HepG2 (cell line): ENCODE results near the gene CKMT2. TPM values are rescaled to one million over a fixed set of nuclear protein-coding genes. Genes with fewer than 3 reads are reported as not detected.

Experiments used
- AGO2 ChIP-seq: fragments of 200-400 bp; formaldehyde crosslinking; optimal IDR thresholded peaks from 2 replicates; pipeline ENCODE3; 2017; ENCODE audit warnings: mild to moderate bottlenecking, low read depth, low read length, moderate library complexity
- ARNT2 ChIP-seq: sonication (generic); formaldehyde crosslinking; IDR thresholded peaks from 2 replicates; pipeline ENCODE4 v1.8.0; 2022; ENCODE audit warnings: mild to moderate bottlenecking, low read depth, missing genetic modification reagents, moderate library complexity
- MED8 ChIP-seq: sonication (generic); formaldehyde crosslinking; IDR thresholded peaks from 2 replicates; pipeline ENCODE4 v1.8.1; 2023; ENCODE audit warnings: mild to moderate bottlenecking, missing genetic modification reagents; ENCODE audit not compliant: insufficient replicate concordance
- NFE2 ChIP-seq: sonication (generic); formaldehyde crosslinking; IDR thresholded peaks from 2 replicates; pipeline ENCODE4 v1.4.0; 2020; ENCODE audit warnings: missing genetic modification reagents
- NFE2L1 ChIP-seq: sonication (generic); formaldehyde crosslinking; IDR thresholded peaks from 2 replicates; pipeline ENCODE4 v1.4.0; 2020; ENCODE audit warnings: missing genetic modification reagents, mild to moderate bottlenecking, borderline replicate concordance
- NFE2L2 ChIP-seq: fragments of 150-350 bp; IDR thresholded peaks from 2 replicates; pipeline ENCODE4 v1.6.1; 2014; ENCODE audit warnings: low read length
- NFYB ChIP-seq: sonication (generic); formaldehyde crosslinking; IDR thresholded peaks from 2 replicates; pipeline ENCODE4 v1.4.0; 2020; ENCODE audit warnings: missing genetic modification reagents
- NR2F6 ChIP-seq, 2 experiments: IDR thresholded peaks; 2 replicates each; pipeline ENCODE4 v1.6.1; 2016; ENCODE audit warnings: antibody characterized with exemption in 1 of 2, mild to moderate bottlenecking in 1 of 2
- SMAD1 ChIP-seq: sonication (generic); formaldehyde crosslinking; IDR thresholded peaks from 2 replicates; pipeline ENCODE4 v1.4.0; 2020; ENCODE audit warnings: missing genetic modification reagents, low read depth, mild to moderate bottlenecking, borderline replicate concordance
- SMC3 ChIP-seq: IDR thresholded peaks from 2 replicates; pipeline ENCODE4 v1.6.1; 2011; ENCODE audit warnings: low read length, improper control_type of control experiment
- SOX5 ChIP-seq: IDR thresholded peaks from 2 replicates; pipeline ENCODE4 v1.6.1; 2016; ENCODE audit warnings: borderline replicate concordance
- SRSF4 ChIP-seq: fragments of 200-400 bp; formaldehyde crosslinking; IDR thresholded peaks from one replicate; pipeline ENCODE4 v1.6.1; 2018; ENCODE audit warnings: mild to moderate bottlenecking, low read depth, low read length, moderate library complexity; ENCODE audit not compliant: poor library complexity, severe bottlenecking
- SUZ12 ChIP-seq: fragments of 150-350 bp; IDR thresholded peaks from 2 replicates; pipeline ENCODE4 v1.6.1; 2014; ENCODE audit warnings: low read depth, low read length
- TRIM24 ChIP-seq: sonication (generic); formaldehyde crosslinking; IDR thresholded peaks from 2 replicates; pipeline ENCODE4 v1.8.0; 2022; ENCODE audit warnings: mild to moderate bottlenecking, missing genetic modification reagents
- ZEB1 ChIP-seq: IDR thresholded peaks from 2 replicates; pipeline ENCODE4 v1.6.1; 2012; ENCODE audit warnings: mild to moderate bottlenecking, low read depth, inconsistent platforms; ENCODE audit not compliant: insufficient replicate concordance
- ZFP82 ChIP-seq: sonication (generic); formaldehyde crosslinking; IDR thresholded peaks from 2 replicates; pipeline ENCODE4 v1.5.1; 2020; ENCODE audit warnings: mild to moderate bottlenecking, missing genetic modification reagents, borderline replicate concordance
- ZNF510 ChIP-seq: sonication (generic); formaldehyde crosslinking; IDR thresholded peaks from 2 replicates; pipeline ENCODE4 v1.4.0; 2020; ENCODE audit warnings: low read depth, mild to moderate bottlenecking, missing genetic modification reagents
- ZNF616 ChIP-seq: sonication (generic); formaldehyde crosslinking; IDR thresholded peaks from 2 replicates; pipeline ENCODE4 v1.5.0; 2020; ENCODE audit warnings: low read depth, mild to moderate bottlenecking, missing genetic modification reagents
- ZNF660 ChIP-seq: sonication (generic); formaldehyde crosslinking; IDR thresholded peaks from 2 replicates; pipeline ENCODE4 v1.5.1; 2020; ENCODE audit warnings: mild to moderate bottlenecking, low read depth, missing genetic modification reagents, borderline replicate concordance
- ZNF841 ChIP-seq: sonication (generic); formaldehyde crosslinking; IDR thresholded peaks from 2 replicates; pipeline ENCODE4 v1.8.1; 2023; ENCODE audit warnings: missing genetic modification reagents, borderline replicate concordance
- polyA plus RNA-seq, 8 experiments: library from polyadenylated mRNA; depleted of rRNA in 3 of 8; stranded (reverse) in 7 of 8; unstranded in 1 of 8; fragments of >200 nt; fragmentation: Illumina TruSeq in 4 of 8; extraction: Trizol in 4 of 8; gene quantifications; 2 replicates each; pipeline versions ENCODE4 v1.2.1 to v1.2.3, GENCODE V29; 2011 to 2016; ENCODE audit warnings: low read depth in 4 of 8, missing spikeins in 1 of 8, mixed read lengths in 1 of 8; ENCODE audit not compliant: insufficient read depth in 1 of 8
- total RNA-seq, 5 experiments: library from RNA; depleted of rRNA; stranded (reverse); fragments of >200 nt; fragmentation: Illumina TruSeq; extraction: Trizol; gene quantifications; 2 replicates each; pipeline ENCODE4 v1.2.3, GENCODE V29; 2016; ENCODE audit warnings: low read depth in 1 of 5
- TF ChIP-seq, protein P1 (sequence below): IDR thresholded peaks from 2 replicates; pipeline ENCODE4 v1.6.1; 2012; ENCODE audit warnings: low read length, improper control_type of control experiment
- TF ChIP-seq, protein P2 (sequence below): sonication (generic); formaldehyde crosslinking; IDR thresholded peaks from 2 replicates; pipeline ENCODE4 v1.9.0; 2022; ENCODE audit warnings: missing genetic modification reagents, mild to moderate bottlenecking, borderline replicate concordance
- TF ChIP-seq, protein P3 (sequence below): conservative IDR thresholded peaks from 2 replicates; pipeline ENCODE4 v1.6.1; 2018; ENCODE audit warnings: missing genetic modification reagents
- TF ChIP-seq, protein P4 (sequence below): IDR thresholded peaks from 2 replicates; pipeline ENCODE4 v1.6.1; 2016; ENCODE audit warnings: low read depth, borderline replicate concordance

Gene CKMT2
- total and polyA plus RNA-seq, 2 of the 13 experiments (the other 11 are each of a cell fraction or from before 2014, with no cell fraction given) = 1.2 to 8.8 TPM

DNA sequence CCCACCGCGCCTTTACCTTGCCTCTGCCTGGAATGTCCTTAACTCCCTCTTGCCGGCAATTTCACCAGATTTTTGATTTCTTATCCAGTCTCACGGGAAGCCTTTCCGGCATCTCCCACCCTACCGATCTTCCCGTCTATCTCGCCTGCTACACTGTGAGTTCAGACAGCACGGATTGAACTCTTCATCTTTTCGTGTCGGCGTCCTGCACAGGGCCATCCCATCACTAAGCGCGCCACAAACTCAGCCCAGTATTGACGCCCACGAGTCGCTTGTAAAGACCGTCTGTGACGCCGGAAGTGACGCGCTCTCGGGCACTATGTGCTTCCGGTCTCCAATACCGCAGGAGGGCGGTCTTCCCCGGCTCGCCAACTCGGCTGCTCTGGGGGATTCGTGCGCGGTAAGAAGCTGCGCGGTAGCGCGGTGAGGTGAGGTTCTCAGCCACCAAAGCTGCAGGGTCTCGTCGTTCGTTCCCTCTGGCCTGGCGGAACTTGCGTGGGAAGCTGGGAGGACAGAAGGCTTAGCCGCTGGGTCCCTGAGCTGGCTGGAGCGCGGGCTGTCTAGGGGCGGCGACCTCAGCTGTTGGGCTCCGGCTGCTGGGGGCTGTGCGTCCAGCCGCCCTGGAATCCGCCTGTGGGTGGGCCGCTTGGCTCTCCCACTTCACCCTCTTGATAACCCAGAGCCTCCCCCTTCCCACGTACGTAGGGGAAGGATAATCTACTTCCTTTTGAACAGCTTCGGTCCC, 68.3 kb downstream of the CKMT2 start, which contains the start of gene ZCCHC9 (continued):
- TF ChIP-seq MED8 (CRISPR knock-in tag) (no peak), NFE2L1 (CRISPR knock-in tag) (no peak), SMC3 (no peak), NFYB (0 out of 2 replicates have a peak, but pooled peaks have one; percentile 30), ZNF616 (CRISPR knock-in tag) (no peak), SUZ12 (no peak), ZFP82 (CRISPR knock-in tag) (peak; percentile 82; the same call in 1 of the 2 replicates), AGO2 (peak; percentile 65), ZNF510 (CRISPR knock-in tag) (peak; percentile 83; the same call in 1 of the 2 replicates), NR2F6 (IDR thresholded peaks at IDR 0.05) (no peak), NR2F6 (CRISPR knock-in tag; IDR thresholded peaks at IDR 0.05) (peak; percentile 65; the same call in 1 of the 2 replicates), ARNT2 (CRISPR knock-in tag) (peak; percentile 41; the same call in 1 of the 2 replicates), ZNF841 (CRISPR knock-in tag) (no peak), ZEB1 (no peak), SRSF4 (no peak), TRIM24 (CRISPR knock-in tag) (no peak), NFE2L2 (no peak), NFE2 (CRISPR knock-in tag) (no peak), SOX5 (no peak; the same call in 1 of the 2 replicates), SMAD1 (CRISPR knock-in tag) (peak; percentile 75; the same call in 1 of the 2 replicates), ZNF660 (CRISPR knock-in tag) (no peak)
- TF ChIP-seq, protein P1, sequence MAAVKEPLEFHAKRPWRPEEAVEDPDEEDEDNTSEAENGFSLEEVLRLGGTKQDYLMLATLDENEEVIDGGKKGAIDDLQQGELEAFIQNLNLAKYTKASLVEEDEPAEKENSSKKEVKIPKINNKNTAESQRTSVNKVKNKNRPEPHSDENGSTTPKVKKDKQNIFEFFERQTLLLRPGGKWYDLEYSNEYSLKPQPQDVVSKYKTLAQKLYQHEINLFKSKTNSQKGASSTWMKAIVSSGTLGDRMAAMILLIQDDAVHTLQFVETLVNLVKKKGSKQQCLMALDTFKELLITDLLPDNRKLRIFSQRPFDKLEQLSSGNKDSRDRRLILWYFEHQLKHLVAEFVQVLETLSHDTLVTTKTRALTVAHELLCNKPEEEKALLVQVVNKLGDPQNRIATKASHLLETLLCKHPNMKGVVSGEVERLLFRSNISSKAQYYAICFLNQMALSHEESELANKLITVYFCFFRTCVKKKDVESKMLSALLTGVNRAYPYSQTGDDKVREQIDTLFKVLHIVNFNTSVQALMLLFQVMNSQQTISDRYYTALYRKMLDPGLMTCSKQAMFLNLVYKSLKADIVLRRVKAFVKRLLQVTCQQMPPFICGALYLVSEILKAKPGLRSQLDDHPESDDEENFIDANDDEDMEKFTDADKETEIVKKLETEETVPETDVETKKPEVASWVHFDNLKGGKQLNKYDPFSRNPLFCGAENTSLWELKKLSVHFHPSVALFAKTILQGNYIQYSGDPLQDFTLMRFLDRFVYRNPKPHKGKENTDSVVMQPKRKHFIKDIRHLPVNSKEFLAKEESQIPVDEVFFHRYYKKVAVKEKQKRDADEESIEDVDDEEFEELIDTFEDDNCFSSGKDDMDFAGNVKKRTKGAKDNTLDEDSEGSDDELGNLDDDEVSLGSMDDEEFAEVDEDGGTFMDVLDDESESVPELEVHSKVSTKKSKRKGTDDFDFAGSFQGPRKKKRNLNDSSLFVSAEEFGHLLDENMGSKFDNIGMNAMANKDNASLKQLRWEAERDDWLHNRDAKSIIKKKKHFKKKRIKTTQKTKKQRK = no peak
- TF ChIP-seq, protein P2, sequence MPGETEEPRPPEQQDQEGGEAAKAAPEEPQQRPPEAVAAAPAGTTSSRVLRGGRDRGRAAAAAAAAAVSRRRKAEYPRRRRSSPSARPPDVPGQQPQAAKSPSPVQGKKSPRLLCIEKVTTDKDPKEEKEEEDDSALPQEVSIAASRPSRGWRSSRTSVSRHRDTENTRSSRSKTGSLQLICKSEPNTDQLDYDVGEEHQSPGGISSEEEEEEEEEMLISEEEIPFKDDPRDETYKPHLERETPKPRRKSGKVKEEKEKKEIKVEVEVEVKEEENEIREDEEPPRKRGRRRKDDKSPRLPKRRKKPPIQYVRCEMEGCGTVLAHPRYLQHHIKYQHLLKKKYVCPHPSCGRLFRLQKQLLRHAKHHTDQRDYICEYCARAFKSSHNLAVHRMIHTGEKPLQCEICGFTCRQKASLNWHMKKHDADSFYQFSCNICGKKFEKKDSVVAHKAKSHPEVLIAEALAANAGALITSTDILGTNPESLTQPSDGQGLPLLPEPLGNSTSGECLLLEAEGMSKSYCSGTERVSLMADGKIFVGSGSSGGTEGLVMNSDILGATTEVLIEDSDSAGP (CRISPR knock-in tag) = peak; percentile 87
- TF ChIP-seq, protein P3, sequence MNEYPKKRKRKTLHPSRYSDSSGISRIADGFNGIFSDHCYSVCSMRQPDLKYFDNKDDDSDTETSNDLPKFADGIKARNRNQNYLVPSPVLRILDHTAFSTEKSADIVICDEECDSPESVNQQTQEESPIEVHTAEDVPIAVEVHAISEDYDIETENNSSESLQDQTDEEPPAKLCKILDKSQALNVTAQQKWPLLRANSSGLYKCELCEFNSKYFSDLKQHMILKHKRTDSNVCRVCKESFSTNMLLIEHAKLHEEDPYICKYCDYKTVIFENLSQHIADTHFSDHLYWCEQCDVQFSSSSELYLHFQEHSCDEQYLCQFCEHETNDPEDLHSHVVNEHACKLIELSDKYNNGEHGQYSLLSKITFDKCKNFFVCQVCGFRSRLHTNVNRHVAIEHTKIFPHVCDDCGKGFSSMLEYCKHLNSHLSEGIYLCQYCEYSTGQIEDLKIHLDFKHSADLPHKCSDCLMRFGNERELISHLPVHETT = peak; percentile 77
- TF ChIP-seq, protein P4, sequence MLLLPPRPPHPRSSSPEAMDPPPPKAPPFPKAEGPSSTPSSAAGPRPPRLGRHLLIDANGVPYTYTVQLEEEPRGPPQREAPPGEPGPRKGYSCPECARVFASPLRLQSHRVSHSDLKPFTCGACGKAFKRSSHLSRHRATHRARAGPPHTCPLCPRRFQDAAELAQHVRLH (CRISPR knock-in tag) = peak; percentile 97
